Measurements from ENCODE around the gene SGTA. TPM values are rescaled to one million over a fixed set of nuclear protein-coding genes. Genes with fewer than 3 reads are reported as not detected.
"Not testable (repeated sequence)": the region's sequence is repeated elsewhere in the genome, so short reads cannot be mapped to it uniquely, and the experiment has no call there.

Gene SGTA
- total RNA-seq, 1 donor from 2014 or later, result 47.3 TPM

DNA sequence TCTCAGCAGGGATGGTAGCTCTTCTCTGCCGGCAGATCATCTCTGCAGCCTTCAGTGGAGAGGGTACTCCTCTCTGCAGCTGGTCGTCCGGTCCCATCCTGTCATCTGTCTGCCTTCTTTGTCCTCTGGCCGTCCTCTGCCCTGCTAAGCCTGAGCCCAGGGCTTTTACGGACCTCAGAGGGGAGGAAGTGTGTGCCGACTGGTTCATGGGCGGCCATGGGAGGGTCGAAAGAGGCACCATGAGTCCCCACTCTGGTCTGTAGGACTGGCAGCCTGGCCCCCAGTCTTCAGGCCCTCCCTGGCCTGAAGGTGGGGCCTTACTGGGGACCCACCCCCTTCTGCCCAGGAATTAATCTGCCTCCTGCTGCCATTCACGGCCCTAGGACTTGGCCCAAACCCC, 40.6 kb upstream of the SGTA start:
- Mint-ChIP-seq H3K4me1 (peaks cover 17% of the 10 kb centered on the region), H3K36me3 (ENCODE audit: low read depth) (peaks cover 10% of the 10 kb centered on the region), H3K4me3 (no peak overlapping the region), H3K27ac (no peak overlapping the region), H3K9me3 (peaks cover 5% of the 10 kb centered on the region), H3K27me3 (no peaks in the 10 kb centered on the region)
- TF ChIP-seq, protein P1, sequence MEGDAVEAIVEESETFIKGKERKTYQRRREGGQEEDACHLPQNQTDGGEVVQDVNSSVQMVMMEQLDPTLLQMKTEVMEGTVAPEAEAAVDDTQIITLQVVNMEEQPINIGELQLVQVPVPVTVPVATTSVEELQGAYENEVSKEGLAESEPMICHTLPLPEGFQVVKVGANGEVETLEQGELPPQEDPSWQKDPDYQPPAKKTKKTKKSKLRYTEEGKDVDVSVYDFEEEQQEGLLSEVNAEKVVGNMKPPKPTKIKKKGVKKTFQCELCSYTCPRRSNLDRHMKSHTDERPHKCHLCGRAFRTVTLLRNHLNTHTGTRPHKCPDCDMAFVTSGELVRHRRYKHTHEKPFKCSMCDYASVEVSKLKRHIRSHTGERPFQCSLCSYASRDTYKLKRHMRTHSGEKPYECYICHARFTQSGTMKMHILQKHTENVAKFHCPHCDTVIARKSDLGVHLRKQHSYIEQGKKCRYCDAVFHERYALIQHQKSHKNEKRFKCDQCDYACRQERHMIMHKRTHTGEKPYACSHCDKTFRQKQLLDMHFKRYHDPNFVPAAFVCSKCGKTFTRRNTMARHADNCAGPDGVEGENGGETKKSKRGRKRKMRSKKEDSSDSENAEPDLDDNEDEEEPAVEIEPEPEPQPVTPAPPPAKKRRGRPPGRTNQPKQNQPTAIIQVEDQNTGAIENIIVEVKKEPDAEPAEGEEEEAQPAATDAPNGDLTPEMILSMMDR (IDR thresholded peaks at IDR 0.05), result no peak
- ChIA-PET POLR2A (interaction anchor here (0.6 to 0.8 kb wide), 2 partner anchors 18 to 64 kb away, joined by 3 to 6 read pairs; partner anchors contain the start of gene ZNF555), CTCF (interaction anchor here (0.7 kb wide), 1 partner anchor 50 kb away, joined by 3 read pairs; no protein-coding TSS in a partner anchor)
- DNase-seq (no peak), ATAC-seq (ENCODE audit: low read depth) (no peak)
- intact Hi-C loops (cut with micrococcal nuclease), result no loop called here

DNA sequence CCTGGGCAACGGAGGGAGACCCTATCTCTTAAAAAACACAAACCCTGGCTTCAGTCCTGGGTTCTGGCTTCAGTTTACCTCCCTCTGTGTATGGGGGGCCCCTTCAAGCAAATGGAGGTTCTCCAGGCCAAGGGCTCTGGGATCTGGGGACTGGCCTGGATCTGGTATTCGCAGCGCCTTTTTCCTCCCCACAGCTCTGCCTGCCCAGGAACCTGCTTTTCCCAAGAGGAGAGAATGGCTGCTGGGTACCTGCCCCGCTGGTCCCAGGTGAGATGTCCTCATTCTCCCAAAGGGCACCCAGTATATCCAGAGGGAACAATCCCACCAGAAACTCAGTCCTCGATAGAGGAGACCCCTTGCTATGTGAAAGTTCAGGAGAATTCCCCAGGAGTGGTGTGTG, 39.8 kb upstream of the SGTA start:
- intact Hi-C loops (cut with micrococcal nuclease), result no loop called here
- Mint-ChIP-seq H3K36me3 (ENCODE audit: low read depth) (peaks cover 5% of the 10 kb centered on the region), H3K27ac (no peak overlapping the region), H3K4me1 (peaks cover 15% of the 10 kb centered on the region), H3K4me3 (no peak overlapping the region), H3K9me3 (peaks cover 3% of the 10 kb centered on the region), H3K27me3 (no peaks in the 10 kb centered on the region)
- CTCF ChIA-PET, result no interaction called here
- DNase-seq (no peak), ATAC-seq (ENCODE audit: low read depth) (no peak)
- POLR2A ChIA-PET, result interaction anchor here (1.5 kb wide), 1 partner anchor 18 kb away, joined by 5 read pairs; the partner anchor contains the start of gene ZNF555
- TF ChIP-seq, protein P1 (IDR thresholded peaks at IDR 0.05), result no peak

DNA sequence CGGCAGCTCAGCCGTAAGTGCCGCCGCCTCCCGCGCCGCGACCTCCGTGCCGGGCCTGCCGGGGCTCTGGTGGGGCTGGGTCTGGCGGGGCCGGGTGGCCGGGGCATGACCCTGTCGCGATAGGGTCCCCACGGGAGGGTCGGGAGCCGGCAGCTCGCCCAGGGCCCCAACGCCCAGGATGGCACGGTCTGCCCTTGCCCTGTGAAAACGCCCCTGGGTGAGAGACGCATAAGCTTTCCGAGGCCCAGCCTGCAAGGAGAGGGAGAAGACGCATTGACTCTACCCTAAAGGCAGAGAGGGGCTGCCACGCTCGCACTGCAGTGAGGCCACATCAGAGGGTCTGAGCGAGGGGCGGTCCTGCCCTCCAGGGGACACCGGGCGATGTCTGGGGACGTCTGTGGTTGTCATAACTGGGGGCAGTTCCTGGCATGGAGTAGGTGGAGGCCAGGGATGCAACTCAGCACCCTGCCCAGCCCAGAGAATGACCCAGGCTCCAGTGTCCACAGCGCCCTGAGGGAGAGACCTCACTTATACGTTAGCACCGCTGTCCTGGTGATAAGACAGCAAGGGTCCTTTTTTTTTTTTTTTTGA, 37.1 kb upstream of the SGTA start:
- H3K27me3 Mint-ChIP-seq, result no peaks in the 10 kb centered on the region
- no peaks in the 10 kb centered on the region for H3K9me3 Mint-ChIP-seq
- H3K36me3 Mint-ChIP-seq (ENCODE audit: low read depth), result peaks cover 3% of the 10 kb centered on the region
- no peak for ATAC-seq (ENCODE audit: low read depth)
- no peak for DNase-seq
- no peak overlapping the region for H3K27ac Mint-ChIP-seq
- peaks cover 14% of the 10 kb centered on the region for H3K4me1 Mint-ChIP-seq
- peak overlapping the region; percentile 83 for H3K4me3 Mint-ChIP-seq
- POLR2A ChIA-PET, result interaction anchor here (0.6 to 2.5 kb wide), 6 partner anchors 9 to 172 kb away, joined by 3 to 14 read pairs (median 4); partner anchors contain the start of genes SGTA and ZNF555
- intact Hi-C loops (cut with micrococcal nuclease), result no loop called here
- CTCF ChIA-PET, result interaction anchor here (1.1 kb wide), 1 partner anchor 21 kb away, joined by 3 read pairs; the partner anchor contains the start of gene ZNF555
- TF ChIP-seq, protein P1 (IDR thresholded peaks at IDR 0.05), result no peak

DNA sequence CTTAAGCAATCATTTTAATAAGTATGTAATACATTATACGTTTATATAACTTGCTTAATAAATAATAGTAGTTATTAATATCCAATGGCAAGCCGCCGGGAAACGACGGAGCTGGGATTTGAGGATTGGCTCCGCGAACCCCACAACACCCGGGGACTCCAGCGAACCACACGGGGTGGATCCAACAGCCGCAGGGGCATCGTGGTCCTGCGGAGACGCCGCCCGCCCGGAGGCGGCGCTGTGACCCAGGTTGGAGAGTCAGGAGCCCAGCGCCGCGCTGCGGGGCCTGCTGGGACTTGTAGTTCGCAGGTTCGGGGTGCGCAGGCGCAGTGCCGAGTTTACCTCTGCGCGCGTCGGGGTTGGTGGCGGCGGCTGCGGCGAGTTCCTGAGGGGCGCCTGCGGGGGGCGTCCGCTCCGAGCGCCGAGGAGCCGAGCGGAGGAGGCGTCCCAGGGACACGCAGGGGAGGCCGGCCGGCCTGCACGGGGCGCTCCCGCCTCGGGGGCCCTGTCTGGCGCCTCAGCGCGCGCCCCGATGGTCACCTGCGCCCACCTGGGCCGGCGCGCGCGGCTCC, 36.6 kb upstream of the SGTA start, which contains the start of gene ZNF554:
Gene ZNF554, plus strand, starts transcription at position 329 of the 572 bp plus-strand sequence. Its CDS starts 204 bp downstream, at position 533.
- H3K4me1 Mint-ChIP-seq, result peaks cover 14% of the 10 kb centered on the region
- DNase-seq (peak; percentile 98), ATAC-seq (ENCODE audit: low read depth) (peak; percentile 99)
- ChIA-PET POLR2A (interaction anchor here (0.7 to 2.5 kb wide), 5 partner anchors 21 to 171 kb away, joined by 3 to 14 read pairs (median 6); partner anchors contain the start of genes SGTA, THOP1 and ZNF555), CTCF (interaction anchor here (0.7 to 1.1 kb wide), 3 partner anchors 22 to 261 kb away, joined by 3 read pairs; partner anchors contain the start of gene ZNF555)
- H3K9me3 Mint-ChIP-seq, result no peaks in the 10 kb centered on the region
- H3K27ac Mint-ChIP-seq, result peak within 1 kb of the TSS; percentile 24
- H3K4me3 Mint-ChIP-seq, result peak within 1 kb of the TSS; percentile 83
- H3K36me3 Mint-ChIP-seq (ENCODE audit: low read depth), result peaks cover 3% of the 10 kb centered on the region
- no peaks in the 10 kb centered on the region for H3K27me3 Mint-ChIP-seq
- TF ChIP-seq, protein P1 (IDR thresholded peaks at IDR 0.05), result peak; percentile 68
- intact Hi-C loops (cut with micrococcal nuclease), result loop anchor here (1.0 kb wide), 3 partner anchors 22 to 53 kb away; partner anchors contain the start of genes THOP1 and ZNF555

DNA sequence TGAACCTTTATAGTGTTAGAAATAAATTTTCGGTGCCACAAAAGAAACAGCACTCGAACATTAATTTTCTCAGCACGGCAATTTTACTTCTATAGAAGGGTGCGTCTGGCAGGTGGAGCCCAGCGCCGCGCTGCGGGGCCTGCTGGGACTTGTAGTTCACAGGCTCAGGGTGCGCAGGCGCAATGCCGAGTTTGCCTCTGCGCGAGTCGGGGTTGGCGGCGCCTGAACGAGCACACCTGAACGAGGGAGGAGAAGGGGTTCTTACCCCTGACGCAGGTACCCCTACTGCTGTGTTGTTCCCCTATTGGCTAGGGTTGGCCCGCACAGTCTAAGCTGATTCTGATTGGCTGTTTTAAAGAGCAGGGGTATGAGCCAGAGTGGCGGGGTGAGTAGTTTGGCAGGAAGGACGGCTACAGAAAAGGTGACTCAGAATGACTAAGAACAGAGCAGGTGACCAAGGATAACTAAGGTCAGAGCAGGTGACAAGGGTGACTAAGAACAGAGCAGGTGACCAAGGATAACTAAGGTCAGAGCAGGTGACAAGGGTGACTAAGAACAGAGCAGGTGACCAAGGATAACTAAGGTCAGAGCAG, 34.3 kb upstream of the SGTA start:
- ATAC-seq (ENCODE audit: low read depth); DNase-seq; H3K27ac Mint-ChIP-seq; CTCF ChIA-PET; intact Hi-C loops (cut with micrococcal nuclease); H3K36me3 Mint-ChIP-seq (ENCODE audit: low read depth); H3K27me3 Mint-ChIP-seq; H3K9me3 Mint-ChIP-seq; H3K4me3 Mint-ChIP-seq: not testable (repeated sequence)
- POLR2A ChIA-PET, result interaction anchor here (0.6 kb wide), 1 partner anchor 335 kb away, joined by 3 read pairs; no protein-coding TSS in a partner anchor
- H3K4me1 Mint-ChIP-seq, result peaks cover 14% of the 10 kb centered on the region
